Stimulated activated CD8-positive, alpha-beta memory T cell treated with anti-CD3 and anti-CD28 coated beads, Interleukin-7, amount 100 ng/mL, for 48 hours (primary cell): Measurements from ENCODE around the gene BCR.
A peak's percentile ranks its signal among the peaks of the same experiment; 100 is the strongest.

Experiments
- DNase-seq, 2 donors: peaks; one replicate each; pipeline ENCODE4 v3.0.0-alpha.2; 2020; ENCODE audit warnings: low read depth in 1 of 2; ENCODE audit errors: extremely low read depth in 1 of 2

The BCR gene

GRCh38 chr22:23258826-23259170 is 78.5 kb downstream of the BCR start:
- no peak for DNase-seq

DNA sequence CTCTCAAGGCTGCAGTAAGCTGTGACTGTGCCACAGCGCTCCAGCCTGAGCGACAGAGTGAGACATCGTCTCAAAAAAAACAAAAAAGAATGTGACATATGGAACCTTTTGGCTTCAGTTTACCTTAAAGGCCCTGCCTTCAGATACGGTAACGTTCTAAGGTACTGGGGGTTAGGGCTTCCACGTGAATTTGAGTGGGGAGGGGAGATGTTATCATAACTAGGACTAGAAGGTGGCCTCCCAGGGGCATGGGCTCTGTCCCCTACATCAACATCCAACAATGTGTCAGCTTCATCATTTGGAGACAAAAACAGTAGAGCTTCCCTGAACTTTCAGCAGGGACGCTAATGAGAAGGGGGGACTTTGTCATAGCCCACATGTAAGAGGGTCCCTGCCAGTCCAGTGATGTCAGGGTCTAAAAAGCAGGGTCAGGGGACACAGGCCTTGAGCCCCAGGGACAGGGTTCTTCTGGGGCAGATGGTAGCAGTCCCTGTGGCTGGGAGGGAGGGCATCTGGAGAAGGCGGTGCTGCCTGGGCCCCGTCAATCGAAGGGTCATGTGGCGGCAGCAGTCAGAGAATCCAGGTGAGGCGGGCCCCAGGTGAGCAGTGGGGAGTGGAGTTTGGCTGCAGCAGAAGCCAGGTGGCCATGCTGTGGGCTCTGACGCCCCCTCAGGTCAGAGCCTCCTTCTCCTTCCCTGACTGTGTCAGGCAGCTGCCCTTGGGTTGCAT is 79.8 kb downstream of the BCR start:
- no peak for DNase-seq

DNA sequence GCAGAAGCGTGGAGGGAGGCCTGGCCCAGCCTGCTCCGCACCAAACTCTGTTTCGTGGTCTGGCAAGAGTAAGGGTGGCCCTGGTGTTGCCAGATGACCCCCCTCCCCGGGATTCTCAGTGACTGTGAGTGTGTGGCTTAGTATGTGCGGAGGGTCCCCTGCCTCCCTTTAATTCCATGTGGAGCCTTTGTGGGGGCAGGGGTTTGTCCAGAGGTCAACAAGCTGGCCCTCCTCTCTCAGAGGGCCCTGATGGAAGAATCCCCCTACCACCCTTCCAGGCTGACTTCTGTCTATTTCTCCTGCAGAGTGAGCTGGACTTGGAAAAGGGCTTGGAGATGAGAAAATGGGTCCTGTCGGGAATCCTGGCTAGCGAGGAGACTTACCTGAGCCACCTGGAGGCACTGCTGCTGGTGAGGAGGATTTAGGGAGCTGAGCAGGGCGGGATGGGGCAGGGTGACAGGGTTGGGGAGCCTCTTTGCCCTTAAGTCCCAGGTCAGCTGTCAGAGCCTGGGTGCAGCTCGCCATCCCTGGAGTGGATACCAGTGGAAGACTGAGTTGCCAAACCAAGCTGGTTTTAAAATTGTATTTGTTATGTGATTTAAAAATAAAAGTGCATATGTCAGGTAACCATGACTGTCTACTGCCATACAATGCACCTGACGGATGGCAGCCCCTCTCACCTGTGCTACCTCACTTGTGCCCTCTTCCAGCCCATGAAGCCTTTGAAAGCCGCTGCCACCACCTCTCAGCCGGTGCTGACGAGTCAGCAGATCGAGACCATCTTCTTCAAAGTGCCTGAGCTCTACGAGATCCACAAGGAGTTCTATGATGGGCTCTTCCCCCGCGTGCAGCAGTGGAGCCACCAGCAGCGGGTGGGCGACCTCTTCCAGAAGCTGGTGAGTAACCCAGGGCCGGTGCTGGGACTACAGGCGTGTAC is 80.6 kb downstream of the BCR start:
- DNase-seq, result no peak

- no peak for DNase-seq
Measured at GRCh38 chr22:23261900-23262450, 81.7 kb downstream of the BCR start.

- DNase-seq, result no peak
Measured at GRCh38 chr22:23262518-23263332, 82.4 kb downstream of the BCR start.

GRCh38 chr22:23263651-23264555 is 83.6 kb downstream of the BCR start:
- DNase-seq, result peak; percentile 35 to 41

GRCh38 chr22:23264610-23265367 is 84.5 kb downstream of the BCR start:
- no peak for DNase-seq

- no peak for DNase-seq
Measured at GRCh38 chr22:23265368-23265700, 85.0 kb downstream of the BCR start.

DNA sequence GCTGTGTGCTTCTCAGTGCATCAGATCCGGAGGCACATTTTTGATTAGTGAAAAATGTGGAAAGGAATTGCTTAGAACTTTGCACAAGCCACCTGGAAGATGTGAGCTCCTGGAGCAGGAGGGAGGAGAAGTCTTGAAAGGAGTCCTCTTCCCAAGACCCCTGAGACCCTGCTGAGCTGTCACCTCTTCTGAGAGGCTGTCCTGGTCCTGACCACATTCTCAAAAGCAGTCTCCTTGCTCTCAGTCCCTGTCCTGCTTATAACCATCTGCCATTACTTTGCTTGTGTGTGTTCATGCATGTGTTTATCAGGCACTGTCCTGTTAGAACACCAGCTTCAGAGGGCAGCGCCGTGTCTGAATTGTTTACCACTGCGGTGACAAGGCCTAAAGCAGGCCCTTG is 86.5 kb downstream of the BCR start:
- no peak for DNase-seq

DNA sequence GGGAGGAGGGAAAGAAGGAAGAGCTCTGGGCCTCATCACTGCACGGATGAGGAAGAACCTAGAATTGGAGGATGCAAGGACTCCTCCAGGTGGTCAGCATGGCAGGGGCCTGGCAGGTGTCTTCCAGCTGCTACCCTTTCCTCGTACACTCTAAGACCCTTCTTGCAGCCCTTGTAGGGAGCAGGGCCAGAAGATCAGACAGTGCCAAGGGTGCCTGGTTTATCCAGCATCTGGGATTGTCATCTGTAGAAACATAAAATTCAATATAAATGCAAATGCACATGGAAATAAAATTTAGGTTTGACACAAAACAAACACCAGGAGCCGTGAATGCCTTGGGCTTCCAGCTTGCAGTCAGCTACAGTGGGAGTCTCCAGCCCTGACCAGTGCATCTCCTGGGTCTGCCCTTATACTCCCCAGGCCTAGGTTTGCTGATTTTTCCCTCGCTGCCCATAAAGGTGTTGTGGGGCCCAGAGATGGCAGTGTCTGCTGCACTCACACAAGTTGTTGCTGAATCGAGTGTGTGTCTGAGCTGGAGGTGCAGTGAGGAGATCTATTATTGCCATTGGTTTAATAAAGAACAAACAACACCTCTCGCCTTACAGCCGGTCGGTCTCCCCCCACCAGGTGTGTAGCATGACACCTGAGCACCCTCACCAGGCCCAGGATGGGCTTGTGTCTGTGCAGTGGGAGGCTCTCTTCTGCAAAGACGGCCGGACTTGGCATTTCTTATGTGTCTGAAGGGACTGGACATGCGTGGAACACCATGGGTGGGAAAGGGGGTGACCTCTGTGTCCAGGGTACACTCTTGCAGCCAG is 87.1 kb downstream of the BCR start:
- DNase-seq, result no peak

DNA sequence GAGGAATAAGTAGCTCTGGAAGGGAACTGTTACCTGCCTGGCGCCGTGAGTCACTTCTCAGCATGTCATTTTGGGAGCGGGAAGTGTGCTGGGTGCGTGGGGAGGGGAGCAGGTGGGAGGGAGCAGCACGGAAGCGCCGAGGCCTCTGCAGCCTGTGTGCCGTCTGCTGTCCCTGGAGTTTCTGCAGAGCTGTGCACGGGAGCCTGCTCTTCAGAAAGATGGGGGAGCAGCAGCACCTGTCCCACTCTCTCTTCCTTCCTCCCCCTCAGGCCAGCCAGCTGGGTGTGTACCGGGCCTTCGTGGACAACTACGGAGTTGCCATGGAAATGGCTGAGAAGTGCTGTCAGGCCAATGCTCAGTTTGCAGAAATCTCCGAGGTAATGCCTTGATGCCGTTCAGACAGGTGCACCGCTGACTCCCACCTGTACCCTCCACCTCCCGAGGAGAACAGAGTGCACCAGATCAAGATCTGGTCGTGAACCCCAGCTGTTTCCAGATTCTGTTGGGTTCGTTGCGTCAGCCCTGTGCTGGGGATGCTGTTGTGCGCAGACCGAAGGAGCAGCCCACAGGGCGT is 87.9 kb downstream of the BCR start:
- DNase-seq, result no peak

DNA sequence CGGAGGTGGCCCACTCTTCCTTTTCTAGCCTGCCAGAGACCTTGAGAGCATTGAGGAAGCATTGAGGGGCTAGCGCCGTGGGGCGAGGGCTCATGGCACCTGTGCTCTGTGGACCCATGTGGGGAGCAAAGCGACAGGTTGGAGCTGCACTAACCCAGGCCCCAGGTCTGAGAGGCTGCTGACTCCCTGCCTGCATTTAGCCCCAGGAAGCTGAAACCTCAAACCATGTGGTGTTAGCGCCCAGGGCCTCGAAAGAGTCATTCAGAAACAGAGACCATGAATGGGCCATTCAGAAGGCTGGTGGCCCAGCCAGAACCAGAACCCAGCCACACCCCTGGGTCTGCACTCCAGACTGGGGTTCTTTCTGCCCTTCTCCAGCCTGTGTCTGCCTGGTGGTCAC is 88.6 kb downstream of the BCR start:
- no peak for DNase-seq

- no peak for DNase-seq
Measured at GRCh38 chr22:23269441-23270211, 89.3 kb downstream of the BCR start.

GRCh38 chr22:23270212-23270733 is 90.0 kb downstream of the BCR start:
- DNase-seq, result no peak

- no peak for DNase-seq
Measured at GRCh38 chr22:23270798-23271596, 90.7 kb downstream of the BCR start.

GRCh38 chr22:23271597-23271908 is 91.2 kb downstream of the BCR start:
- DNase-seq, result no peak

GRCh38 chr22:23272371-23272770 is 92.1 kb downstream of the BCR start:
- DNase-seq, result no peak
